Stomach (tissue), 9 donors: ENCODE data around the gene TTC21A. TPM values are rescaled to one million over a fixed set of nuclear protein-coding genes. Genes with fewer than 3 reads are reported as not detected.

Source experiments
- DNase-seq, 2 donors: peaks; one replicate each; pipeline versions ENCODE4 v3.0.0 to v3.0.0-alpha.2; 2013 to 2019
- H3K27ac ChIP-seq, 5 donors: fragments of 200-600 bp in 4 of 5; sonication (generic) in 4 of 5; one replicate each; pipeline ENCODE4 v1.5.1; 2013 to 2019; ENCODE audit warnings: mild to moderate bottlenecking in 1 of 5, moderate library complexity in 1 of 5
- H3K27me3 ChIP-seq, 3 donors: fragments of 200-600 bp; sonication (generic); one replicate each; pipeline ENCODE4 v1.5.1; 2017 to 2019; ENCODE audit warnings: mixed run types in 1 of 3
- H3K36me3 ChIP-seq, 4 donors: fragments of 200-600 bp; sonication (generic); 1 replicate in 3 of 4; 2 replicates in 1 of 4; pipeline ENCODE4 v1.5.1; 2016 to 2019
- H3K4me1 ChIP-seq, 4 donors: fragments of 200-600 bp; sonication (generic); one replicate each; pipeline ENCODE4 v1.5.1; 2016 to 2019
- H3K4me3 ChIP-seq, 4 donors: fragments of 200-600 bp; sonication (generic) in 3 of 4; one replicate each; pipeline ENCODE4 v1.5.1; 2016 to 2019; ENCODE audit warnings: mild to moderate bottlenecking in 1 of 4
- H3K9me3 ChIP-seq, 4 donors: fragments of 200-600 bp; sonication (generic); one replicate each; pipeline ENCODE4 v1.5.1; 2016 to 2019
- EP300 ChIP-seq: sonication (generic); formaldehyde crosslinking; IDR thresholded peaks from one replicate; pipeline ENCODE4 v1.6.1; 2017; ENCODE audit warnings: antibody characterized with exemption
- POLR2A ChIP-seq, 4 donors: fragments of 450-650 bp; IDR thresholded peaks; one replicate each; pipeline ENCODE4 v1.6.1; 2016; ENCODE audit warnings: antibody characterized with exemption in 4 of 4, control low read depth in 2 of 4, mild to moderate bottlenecking in 1 of 4, moderate library complexity in 1 of 4
- POLR2AphosphoS5 ChIP-seq, 3 donors: sonication (generic); formaldehyde crosslinking; IDR thresholded peaks; one replicate each; pipeline ENCODE4 v1.6.1; 2016; ENCODE audit warnings: antibody characterized with exemption in 3 of 3
- WGBS, 5 donors: extraction: QIAGEN DNeasy Blood & Tissue Kit in 3 of 5; methylation state at CpG; one replicate each; pipeline versions ENCODE4 v1.1.5 to v1.1.7; 2013 to 2018; 5-methylcytosine and 5-hydroxymethylcytosine counted together
- intact Hi-C: fragments of 100-400 bp; cut with DNase I; formaldehyde crosslinking; loops from one replicate; pipeline ENCODE4 v1.15.1; 2023; ENCODE audit warnings: low total_unique reads
- polyA plus RNA-seq, 3 donors: library from polyadenylated mRNA; stranded (reverse); fragments of 200-250 nt; gene quantifications; one replicate each; pipeline ENCODE4 v1.2.3, GENCODE V29; 2013
- total RNA-seq, 5 donors: library from RNA; depleted of rRNA; stranded (reverse); fragments of >200 nt; gene quantifications; one replicate each; pipeline versions ENCODE4 v1.1.0 to v1.2.3, GENCODE V29; 2014 to 2016
- TF ChIP-seq, protein P1 (sequence below), 7 experiments: fragments of 450-650 bp in 4 of 7; fragments of 200-600 bp in 3 of 7; sonication (generic) in 3 of 7; IDR thresholded peaks; one replicate each; pipeline ENCODE4 v1.5.1; 2016 to 2019; ENCODE audit warnings: antibody characterized with exemption in 7 of 7, control low read depth in 2 of 7, mild to moderate bottlenecking in 1 of 7
- donor health status: healthy with polysubstance abuse.
- donor health status: Bipolar disorder and iron deficiency.
- donor health status: healthy.

Gene TTC21A
- total and polyA plus RNA-seq, 8 donors, result 0.89 to 17.7 (median 6.3) TPM

GRCh38 chr3:39136533-39137434 is 29.3 kb downstream of the TTC21A start:
- DNase-seq, result no peak

GRCh38 chr3:39137435-39137936 is 30.0 kb downstream of the TTC21A start:
- DNase-seq, result no peak
- H3K27me3 ChIP-seq, result no peaks in the 10 kb centered on the region
- H3K4me1 ChIP-seq, result peaks cover 32 to 71% (median 56%) of the 10 kb centered on the region in 4 donors
- TF ChIP-seq, protein P1, sequence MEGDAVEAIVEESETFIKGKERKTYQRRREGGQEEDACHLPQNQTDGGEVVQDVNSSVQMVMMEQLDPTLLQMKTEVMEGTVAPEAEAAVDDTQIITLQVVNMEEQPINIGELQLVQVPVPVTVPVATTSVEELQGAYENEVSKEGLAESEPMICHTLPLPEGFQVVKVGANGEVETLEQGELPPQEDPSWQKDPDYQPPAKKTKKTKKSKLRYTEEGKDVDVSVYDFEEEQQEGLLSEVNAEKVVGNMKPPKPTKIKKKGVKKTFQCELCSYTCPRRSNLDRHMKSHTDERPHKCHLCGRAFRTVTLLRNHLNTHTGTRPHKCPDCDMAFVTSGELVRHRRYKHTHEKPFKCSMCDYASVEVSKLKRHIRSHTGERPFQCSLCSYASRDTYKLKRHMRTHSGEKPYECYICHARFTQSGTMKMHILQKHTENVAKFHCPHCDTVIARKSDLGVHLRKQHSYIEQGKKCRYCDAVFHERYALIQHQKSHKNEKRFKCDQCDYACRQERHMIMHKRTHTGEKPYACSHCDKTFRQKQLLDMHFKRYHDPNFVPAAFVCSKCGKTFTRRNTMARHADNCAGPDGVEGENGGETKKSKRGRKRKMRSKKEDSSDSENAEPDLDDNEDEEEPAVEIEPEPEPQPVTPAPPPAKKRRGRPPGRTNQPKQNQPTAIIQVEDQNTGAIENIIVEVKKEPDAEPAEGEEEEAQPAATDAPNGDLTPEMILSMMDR (IDR thresholded peaks at IDR 0.05), result no peak
- no peak for TF ChIP-seq EP300
- TF ChIP-seq POLR2AphosphoS5 (IDR thresholded peaks at IDR 0.05), result no peak
- no peak for TF ChIP-seq POLR2A (IDR thresholded peaks at IDR 0.05)
- H3K36me3 ChIP-seq, result peaks cover 10 to 64% (median 36%) of the 10 kb centered on the region in 4 donors
- intact Hi-C loops, result no loop called here
- WGBS, 5 donors, result 93 to 98% (median 97%) methylated on average over 14 to 18 of the region's 18 CpGs
- H3K27ac ChIP-seq, result no peak overlapping the region
- H3K9me3 ChIP-seq, result no peaks in the 10 kb centered on the region
- H3K4me3 ChIP-seq, result no peak overlapping the region

More at GRCh38 chr3:39136533-39137434, 29.3 kb downstream of the TTC21A start:
- Histone ChIP-seq H3K4me3 (no peak overlapping the region), H3K27ac (no peak overlapping the region), H3K36me3 (peaks cover 3 to 57% (median 29%) of the 10 kb centered on the region in 4 donors), H3K27me3 (no peaks in the 10 kb centered on the region), H3K9me3 (no peaks in the 10 kb centered on the region), H3K4me1 (peaks cover 25 to 67% (median 50%) of the 10 kb centered on the region in 4 donors)
- intact Hi-C loops, result no loop called here
- TF ChIP-seq, protein P1 (IDR thresholded peaks at IDR 0.05), result no peak
- TF ChIP-seq EP300, result no peak
- TF ChIP-seq POLR2AphosphoS5 (IDR thresholded peaks at IDR 0.05), result no peak
- no peak for TF ChIP-seq POLR2A (IDR thresholded peaks at IDR 0.05)
- 91 to 95% (median 93%) methylated on average over 16 to 21 of the region's 21 CpGs for WGBS, 5 donors

DNA sequence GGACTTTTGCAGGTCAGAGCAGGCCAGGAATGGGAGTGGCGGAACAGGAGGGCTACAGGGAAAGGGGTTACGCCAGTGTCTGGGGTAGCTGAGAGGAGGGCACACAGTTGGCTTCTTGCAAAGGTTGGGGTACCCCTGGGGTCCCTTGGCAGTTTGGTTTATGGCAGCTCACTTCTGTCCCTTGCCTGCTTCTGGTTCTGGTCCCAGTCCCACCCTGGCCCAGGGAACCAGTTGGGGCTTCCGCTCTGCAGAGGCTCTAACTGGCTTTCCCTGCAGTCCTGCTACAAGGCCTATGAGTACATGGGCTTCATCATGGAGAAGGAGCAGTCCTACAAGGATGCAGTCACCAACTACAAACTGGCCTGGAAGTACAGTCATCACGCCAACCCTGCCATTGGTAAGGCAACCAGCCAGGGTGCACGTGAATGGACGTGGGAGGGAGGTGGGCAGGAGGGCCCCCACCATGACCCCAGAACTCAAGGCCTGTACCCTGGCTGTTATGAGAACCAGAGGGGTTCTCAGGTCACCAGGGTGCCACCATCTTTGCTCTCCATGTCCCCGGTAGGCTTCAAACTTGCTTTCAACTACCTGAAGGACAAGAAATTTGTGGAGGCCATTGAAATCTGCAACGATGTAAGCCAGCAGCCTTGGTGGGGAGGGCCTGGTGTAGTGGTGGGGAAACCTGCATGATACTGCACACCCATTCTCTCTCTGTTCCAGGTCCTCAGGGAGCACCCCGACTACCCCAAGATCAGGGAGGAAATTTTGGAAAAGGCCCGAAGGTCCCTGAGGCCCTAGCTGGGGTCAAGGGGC is 30.7 kb downstream of the TTC21A start:
- peak overlapping the region in 1 of 5 donors; percentile 73 for H3K27ac ChIP-seq
- H3K36me3 ChIP-seq, result peaks cover 18 to 72% (median 42%) of the 10 kb centered on the region in 4 donors
- WGBS, 5 donors, result 79 to 98% (median 93%) methylated on average over 7 to 10 of the region's 10 CpGs
- no peaks in the 10 kb centered on the region for H3K9me3 ChIP-seq
- TF ChIP-seq POLR2A (IDR thresholded peaks at IDR 0.05), result no peak
- TF ChIP-seq EP300, result no peak
- TF ChIP-seq, protein P1 (IDR thresholded peaks at IDR 0.05), result no peak
- no peak for DNase-seq
- intact Hi-C loops, result no loop called here
- H3K4me3 ChIP-seq, result no peak overlapping the region
- no peaks in the 10 kb centered on the region for H3K27me3 ChIP-seq
- peaks cover 39 to 71% (median 56%) of the 10 kb centered on the region in 4 donors for H3K4me1 ChIP-seq

DNA sequence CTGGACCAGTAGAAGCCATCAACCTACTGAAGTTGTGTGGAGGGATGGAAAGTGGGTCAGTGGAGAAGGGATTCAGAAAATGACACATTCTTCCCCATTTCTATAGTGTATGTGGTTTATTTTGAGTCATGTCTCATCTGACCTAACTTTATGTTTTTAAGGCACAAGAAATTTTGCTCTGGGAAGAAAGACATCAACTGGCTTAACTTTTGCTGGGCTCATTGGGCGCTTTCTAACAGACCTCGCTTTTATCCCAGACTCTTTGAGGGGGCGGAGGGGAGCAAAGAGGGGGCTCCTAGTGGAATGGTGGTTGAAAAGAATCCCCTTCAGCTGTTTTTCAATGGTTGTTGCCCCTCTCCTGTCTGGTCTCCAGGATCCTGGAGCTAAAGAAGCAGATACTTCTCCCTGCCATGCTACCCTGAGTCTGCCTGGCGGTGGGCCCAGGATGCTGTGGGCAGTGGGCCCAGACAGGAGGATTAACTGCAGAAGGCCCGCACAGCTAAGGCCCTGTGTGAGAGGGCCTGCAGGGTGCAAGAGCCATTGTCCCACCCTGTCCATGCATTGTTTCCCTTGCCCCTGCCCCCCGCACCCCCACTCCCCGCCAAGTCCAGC is 31.4 kb downstream of the TTC21A start:
- Histone ChIP-seq H3K4me1 (peaks cover 39 to 74% (median 61%) of the 10 kb centered on the region in 4 donors), H3K27me3 (no peaks in the 10 kb centered on the region), H3K27ac (peak overlapping the region in 1 of 5 donors; percentile 73), H3K36me3 (peaks cover 25 to 79% (median 46%) of the 10 kb centered on the region in 4 donors), H3K4me3 (no peak overlapping the region), H3K9me3 (no peaks in the 10 kb centered on the region)
- intact Hi-C loops, result no loop called here
- DNase-seq, result peak; percentile 56 to 70
- 72 to 84% (median 74%) methylated on average over 6 to 7 of the region's 7 CpGs for WGBS, 5 donors
- TF ChIP-seq EP300, result no peak
- TF ChIP-seq POLR2A (IDR thresholded peaks at IDR 0.05), result no peak
- TF ChIP-seq, protein P1 (IDR thresholded peaks at IDR 0.05), result no peak
- no peak for TF ChIP-seq POLR2AphosphoS5 (IDR thresholded peaks at IDR 0.05)
